ENCODE data around the gene RUNX2.
"Not testable (repeated sequence)": the region's sequence is repeated elsewhere in the genome, so short reads cannot be mapped to it uniquely, and the experiment has no call there.

RUNX2 gene

GRCh38 chr6:45556828-45557227, 228.7 kb downstream of the RUNX2 start:
- DNase-seq (ENCODE audit: low read depth) = no peak

DNA sequence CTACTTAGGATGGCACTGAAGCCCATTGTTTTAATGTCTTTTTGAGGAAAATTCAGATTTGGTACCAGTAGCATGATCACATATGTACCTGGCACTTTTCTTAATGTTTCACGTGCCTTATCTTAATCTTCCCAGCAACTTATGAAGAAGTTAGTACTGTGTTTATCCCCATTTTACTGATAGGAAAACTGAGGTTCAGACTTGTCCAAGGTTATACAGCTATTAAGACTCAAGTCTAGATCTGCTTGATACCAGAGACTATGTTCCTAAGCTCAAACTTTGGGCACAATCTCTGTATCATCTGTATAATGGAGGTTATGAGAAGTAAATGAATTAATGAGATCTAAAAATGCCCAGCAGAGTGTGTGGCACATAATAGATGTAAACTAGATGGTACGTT, 229.3 kb downstream of the RUNX2 start:
- DNase-seq (ENCODE audit: low read depth) = no peak

GRCh38 chr6:45558858-45559257, 230.7 kb downstream of the RUNX2 start:
- no peak for DNase-seq (ENCODE audit: low read depth)

- not testable (repeated sequence) for DNase-seq (ENCODE audit: low read depth)
Measured at GRCh38 chr6:45560321-45560820, 232.2 kb downstream of the RUNX2 start.

DNA sequence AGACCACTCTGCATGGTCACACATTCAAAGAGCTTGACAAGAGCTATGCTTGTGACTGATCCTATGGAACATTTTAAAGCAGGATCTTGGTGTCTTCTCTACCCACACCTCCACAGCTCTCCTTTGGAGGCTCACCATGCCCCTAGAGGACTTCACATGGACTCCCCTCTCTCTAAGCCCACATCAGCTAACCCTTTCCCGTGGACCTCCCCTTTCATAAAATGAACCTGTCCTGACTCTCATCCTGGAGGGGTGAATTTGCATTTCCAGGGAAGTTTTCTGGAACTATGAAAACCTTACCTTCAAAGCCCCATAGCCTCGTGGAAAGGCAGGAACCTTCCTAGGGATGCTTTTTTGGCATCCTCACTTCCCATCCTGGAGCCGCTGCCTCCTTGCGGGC, 234.0 kb downstream of the RUNX2 start:
- DNase-seq (ENCODE audit: low read depth) = no peak

DNA sequence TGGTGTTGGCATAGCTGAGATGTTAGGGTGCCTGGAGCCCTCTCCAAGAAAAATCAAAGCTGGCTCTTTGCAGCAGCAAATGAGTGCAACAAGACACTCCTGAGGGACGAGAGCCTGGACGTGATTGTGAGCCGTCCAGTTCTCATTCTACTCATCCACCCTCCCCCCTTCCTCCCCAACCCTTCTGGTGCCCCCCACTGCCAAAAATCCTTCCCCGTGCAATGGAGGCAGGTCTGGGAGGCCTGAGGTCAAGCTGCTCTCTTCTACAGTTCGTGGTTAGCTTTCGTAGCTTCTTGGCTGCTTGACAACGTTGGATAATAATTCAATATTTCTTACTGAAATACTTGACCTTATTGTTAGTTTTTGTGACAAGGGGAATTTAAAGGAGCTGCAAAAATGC, 234.9 kb downstream of the RUNX2 start:
- DNase-seq (ENCODE audit: low read depth) = no peak

DNA sequence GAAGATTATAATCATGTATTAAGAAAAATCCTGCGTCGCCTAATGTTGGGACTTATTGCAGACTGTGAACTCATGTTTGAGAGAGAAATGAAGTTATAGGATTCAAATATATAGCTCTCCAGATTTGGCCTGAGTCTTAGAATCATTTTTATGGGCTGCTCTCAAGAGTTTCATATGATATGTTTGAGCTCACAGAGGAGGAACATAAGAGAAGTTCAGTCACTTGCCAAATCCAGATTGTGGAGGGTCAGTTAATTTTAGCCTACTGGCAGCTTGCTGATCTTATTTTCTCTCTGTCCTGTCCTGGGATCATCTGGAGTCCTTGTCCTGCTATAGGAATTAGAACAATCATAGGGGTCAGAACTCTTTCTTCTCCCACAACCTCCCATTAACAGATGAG, 235.7 kb downstream of the RUNX2 start:
- no peak for DNase-seq (ENCODE audit: low read depth)

- no peak for DNase-seq (ENCODE audit: low read depth)
Measured at GRCh38 chr6:45566882-45567281, 238.8 kb downstream of the RUNX2 start.

GRCh38 chr6:45567879-45568278, 239.7 kb downstream of the RUNX2 start:
- DNase-seq (ENCODE audit: low read depth) = no peak

DNA sequence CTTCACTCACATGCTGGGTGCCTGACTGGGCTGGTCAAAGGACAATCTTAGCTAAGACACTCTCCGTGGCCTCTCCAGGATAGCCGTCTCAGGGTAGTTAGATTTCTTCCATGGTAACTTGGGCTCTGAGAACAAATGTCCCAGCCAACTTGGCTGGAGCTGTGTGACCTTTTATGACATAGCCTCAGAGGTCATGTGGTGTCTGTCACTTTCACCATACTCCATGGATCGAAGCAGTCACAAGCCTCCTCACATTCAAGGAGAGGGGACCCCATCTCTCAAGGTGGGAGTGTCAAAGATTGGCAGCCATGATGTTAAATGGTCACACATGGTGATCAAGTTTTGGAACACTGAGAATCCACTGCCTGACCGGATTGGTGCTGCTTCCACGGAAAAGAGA, 240.5 kb downstream of the RUNX2 start:
- no peak for DNase-seq (ENCODE audit: low read depth)

DNA sequence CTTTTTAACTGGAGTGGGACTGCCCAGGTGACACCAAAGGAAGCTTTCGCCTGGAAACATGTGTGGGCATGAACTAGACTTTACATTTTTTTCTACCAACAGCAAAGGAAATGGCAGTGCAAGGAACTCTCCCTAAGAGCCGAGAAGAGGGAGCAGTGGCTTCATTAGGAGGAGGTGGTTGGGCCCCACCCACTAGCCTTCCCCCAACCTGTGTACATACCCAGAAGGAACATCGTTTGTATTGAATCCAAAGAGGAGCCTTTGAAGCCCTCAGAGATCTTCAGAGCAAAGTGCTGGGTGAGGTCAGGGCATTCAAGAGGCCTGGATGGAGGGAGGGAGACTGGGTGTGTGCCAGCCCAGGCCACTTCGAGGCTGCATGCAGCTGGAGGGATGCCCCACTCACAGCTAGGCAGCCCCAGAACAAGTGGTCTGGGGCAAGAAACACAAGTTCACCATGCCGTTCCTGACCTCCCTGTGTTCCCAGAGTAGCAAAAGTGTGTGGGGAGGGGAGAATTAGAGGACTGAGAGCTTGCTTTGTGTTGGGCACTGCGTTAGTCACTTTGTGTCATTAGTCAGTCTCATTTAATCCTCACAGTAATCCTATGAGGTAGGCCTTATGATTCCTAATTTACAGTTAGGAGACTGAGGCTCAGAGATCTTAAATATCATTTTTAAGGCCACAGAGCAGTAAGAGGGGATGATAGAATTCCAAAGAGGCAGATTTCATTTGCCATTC, 241.2 kb downstream of the RUNX2 start:
- DNase-seq (ENCODE audit: low read depth) = no peak

- no peak for DNase-seq (ENCODE audit: low read depth)
Measured at GRCh38 chr6:45571159-45571558, 243.0 kb downstream of the RUNX2 start.

- no peak for DNase-seq (ENCODE audit: low read depth)
Measured at GRCh38 chr6:45572833-45573232, 244.7 kb downstream of the RUNX2 start.

GRCh38 chr6:45574014-45574461, 245.9 kb downstream of the RUNX2 start:
- DNase-seq (ENCODE audit: low read depth) = no peak

DNA sequence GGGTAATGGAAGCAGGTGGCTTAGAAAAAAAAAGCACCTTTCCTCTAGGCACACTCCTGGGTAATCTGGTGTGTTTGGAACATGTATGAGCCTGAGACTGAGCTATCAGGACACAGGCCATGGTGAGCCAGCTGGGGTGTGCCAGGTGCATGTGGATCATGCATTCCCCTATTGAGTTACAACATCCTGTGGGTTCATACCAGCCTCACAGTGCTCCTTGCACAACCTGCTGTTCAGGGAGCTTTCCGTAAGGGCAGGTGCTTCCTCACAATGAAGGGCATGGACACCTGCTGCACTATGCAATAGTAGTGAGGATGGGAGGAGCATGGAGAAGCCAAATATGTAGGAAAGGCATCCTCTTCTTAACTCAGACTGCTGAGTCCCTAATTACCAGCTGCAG, 246.8 kb downstream of the RUNX2 start:
- DNase-seq (ENCODE audit: low read depth) = no peak

DNA sequence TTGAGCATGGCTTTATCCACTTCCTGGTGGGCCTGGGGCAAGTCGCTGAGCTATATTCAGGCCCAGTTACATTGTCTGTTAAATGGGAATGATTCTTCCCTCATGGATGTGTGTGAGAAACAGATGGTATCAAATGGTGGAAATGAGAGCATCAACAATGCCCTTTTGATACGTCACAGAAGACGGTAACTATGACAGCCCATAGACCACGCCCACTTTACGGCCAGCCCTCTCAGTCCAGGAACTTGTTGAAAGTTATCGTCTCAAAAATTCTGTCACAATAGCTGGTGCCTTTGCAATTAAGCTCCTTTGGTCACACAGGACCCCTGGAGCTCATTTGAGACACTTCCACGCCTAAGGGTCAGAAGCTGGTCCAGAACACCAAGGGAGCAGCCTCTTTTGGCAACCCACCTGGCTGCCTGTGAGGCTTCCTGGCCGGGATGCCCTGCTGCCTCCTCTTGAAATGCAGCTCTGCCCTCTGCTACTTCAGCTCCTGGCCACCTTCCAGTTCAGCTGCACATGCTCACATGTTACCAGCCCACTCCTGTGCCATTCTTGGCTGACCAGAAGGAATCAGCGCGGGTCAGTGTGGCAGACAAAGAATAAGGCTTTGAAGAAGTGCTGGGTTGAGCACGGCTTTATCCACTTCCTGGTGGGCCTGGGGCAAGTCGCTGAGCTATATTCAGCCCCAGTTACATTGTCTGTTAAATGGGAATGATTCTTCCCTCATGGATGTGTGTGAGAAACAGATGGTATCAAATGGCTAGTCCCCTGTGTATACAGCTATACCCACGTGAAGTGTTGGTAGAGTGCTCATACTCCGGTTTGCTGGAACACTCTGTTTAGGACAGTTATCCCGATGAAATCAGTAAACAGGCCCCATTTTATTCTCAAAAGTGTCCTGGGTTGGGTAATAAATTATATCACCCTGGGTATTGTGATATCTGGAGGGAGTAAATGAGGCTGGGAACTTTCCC, 248.8 kb downstream of the RUNX2 start:
- no peak for DNase-seq (ENCODE audit: low read depth)

- DNase-seq (ENCODE audit: low read depth) = no peak
Measured at GRCh38 chr6:45577836-45578504, 249.8 kb downstream of the RUNX2 start.

- peak; percentile 14 for DNase-seq (ENCODE audit: low read depth)
Measured at GRCh38 chr6:45584127-45584526, 256.0 kb downstream of the RUNX2 start.

DNA sequence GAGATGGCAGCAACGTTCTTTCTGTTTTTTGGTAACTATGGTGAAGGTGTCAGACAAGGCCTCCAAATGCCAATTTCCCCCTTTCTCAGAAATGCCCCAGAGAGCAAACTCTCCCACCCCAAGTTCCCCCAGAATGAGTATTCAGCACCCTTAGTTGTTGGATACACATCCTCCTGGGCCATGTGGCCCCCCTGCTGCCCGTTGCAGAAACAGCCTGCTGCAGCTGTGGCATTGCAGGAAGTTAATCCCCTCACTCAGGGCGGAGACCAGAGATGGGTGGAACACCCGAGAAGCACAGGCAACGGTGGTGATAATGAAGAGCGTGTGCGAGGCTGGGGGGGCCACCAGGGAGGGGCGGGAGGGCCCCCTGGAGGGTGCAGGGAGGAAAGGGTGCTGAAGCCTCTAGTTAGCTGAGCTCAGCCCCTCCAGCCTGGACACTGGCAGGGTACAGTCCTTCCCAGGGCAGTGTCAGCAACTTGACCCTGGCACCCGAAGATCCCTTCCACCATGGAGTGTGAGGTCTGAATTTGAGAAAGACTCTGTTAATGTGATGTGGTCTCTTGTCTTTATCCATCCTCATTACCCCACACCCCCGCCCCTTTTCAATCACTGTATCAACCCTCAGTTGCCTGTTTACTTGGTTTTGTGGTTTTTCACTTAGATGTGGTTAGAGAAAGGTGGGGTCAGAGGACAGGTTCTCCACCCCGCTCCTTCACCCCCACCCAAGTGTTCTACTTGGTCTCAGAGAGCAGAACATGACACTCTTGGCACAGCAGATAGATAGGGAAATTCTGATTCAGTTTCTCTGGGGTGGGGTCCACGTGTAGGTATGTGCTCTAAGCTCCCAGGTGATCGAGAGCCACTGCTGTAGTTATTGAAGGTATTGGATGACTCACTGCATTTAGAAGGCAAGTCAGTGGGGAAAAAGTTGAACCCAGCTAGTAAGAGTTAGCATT, 258.4 kb downstream of the RUNX2 start:
- peak; percentile 24 for DNase-seq (ENCODE audit: low read depth)

- DNase-seq (ENCODE audit: low read depth) = no peak
Measured at GRCh38 chr6:45587229-45588060, 259.3 kb downstream of the RUNX2 start.

Data from activated gamma-delta T cell treated with anti-CD3 and anti-CD28 coated beads, Interleukin-2, amount 50 U/mL, for 16 hours (primary cell).